ENCODE data around the gene DSE.

The DSE gene

GRCh38 chr6:116405652-116406356, 35.1 kb downstream of the DSE start:
- TF ChIP-seq CTCF (IDR thresholded peaks at IDR 0.05; ENCODE audit: low read depth, low read length) = no peak

GRCh38 chr6:116406678-116407345, 36.1 kb downstream of the DSE start:
- no peaks in the 10 kb centered on the region for H3K4me1 ChIP-seq
- H3K4me3 ChIP-seq (ENCODE audit: low read depth, low read length) = no peak overlapping the region
- no peaks in the 10 kb centered on the region for H3K9me3 ChIP-seq
- no peaks in the 10 kb centered on the region for H3K27me3 ChIP-seq
- TF ChIP-seq CTCF (IDR thresholded peaks at IDR 0.05; ENCODE audit: low read depth, low read length) = no peak
- DNase-seq = no peak
- H3K36me3 ChIP-seq = no peaks in the 10 kb centered on the region

More at GRCh38 chr6:116405652-116406356, 35.1 kb downstream of the DSE start:
- Histone ChIP-seq H3K4me1 (no peaks in the 10 kb centered on the region), H3K4me3 (ENCODE audit: low read depth, low read length) (no peak overlapping the region), H3K27me3 (no peaks in the 10 kb centered on the region), H3K36me3 (no peaks in the 10 kb centered on the region), H3K9me3 (no peaks in the 10 kb centered on the region)
- no peak for DNase-seq

DNA sequence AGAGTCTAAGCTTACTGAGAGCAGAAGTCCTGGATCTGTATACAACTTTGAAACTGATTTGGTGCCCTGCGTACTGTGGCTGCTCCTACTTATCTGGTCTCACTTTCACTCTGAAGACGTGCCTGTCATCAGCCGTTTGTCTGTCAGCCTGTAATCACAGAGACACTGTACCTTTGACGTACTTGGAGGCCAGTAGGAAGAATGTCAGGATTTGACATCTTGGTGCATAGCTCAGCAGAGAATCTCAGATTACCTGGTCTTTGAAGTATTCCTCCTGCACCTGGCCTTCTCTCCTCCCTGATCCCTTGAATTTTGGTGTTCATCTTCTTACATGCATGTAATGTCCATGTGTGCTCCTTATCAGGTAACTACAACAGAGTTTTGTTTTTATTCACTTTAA, 37.7 kb downstream of the DSE start:
- DNase-seq = no peak
- TF ChIP-seq CTCF (IDR thresholded peaks at IDR 0.05; ENCODE audit: low read depth, low read length) = no peak
- Histone ChIP-seq H3K4me1 (no peaks in the 10 kb centered on the region), H3K9me3 (no peaks in the 10 kb centered on the region), H3K4me3 (ENCODE audit: low read depth, low read length) (no peak overlapping the region), H3K36me3 (no peaks in the 10 kb centered on the region), H3K27me3 (no peaks in the 10 kb centered on the region)

DNA sequence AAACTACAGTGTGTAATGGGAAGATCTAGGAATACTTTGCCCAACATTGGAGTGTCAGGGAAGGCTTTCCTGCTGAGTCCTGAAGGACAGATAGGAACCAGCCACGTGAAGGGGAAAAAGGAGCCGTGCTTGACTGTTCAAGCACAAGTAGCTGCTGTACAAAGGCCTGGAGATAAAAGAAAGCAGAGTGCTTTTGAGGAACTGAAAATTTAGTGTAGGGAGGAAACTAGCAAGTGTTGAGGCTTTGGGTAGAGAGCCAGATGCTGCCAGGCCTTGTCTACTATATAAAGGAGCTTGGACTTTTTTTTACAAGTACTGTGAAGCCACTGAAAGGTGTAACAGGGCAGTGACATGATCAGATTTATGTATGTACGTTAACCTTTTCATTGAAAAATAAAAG, 39.0 kb downstream of the DSE start:
- Histone ChIP-seq H3K36me3 (no peaks in the 10 kb centered on the region), H3K27me3 (no peaks in the 10 kb centered on the region), H3K4me3 (ENCODE audit: low read depth, low read length) (no peak overlapping the region), H3K4me1 (no peaks in the 10 kb centered on the region), H3K9me3 (no peaks in the 10 kb centered on the region)
- DNase-seq = no peak
- TF ChIP-seq CTCF (IDR thresholded peaks at IDR 0.05; ENCODE audit: low read depth, low read length) = no peak

- TF ChIP-seq CTCF (IDR thresholded peaks at IDR 0.05; ENCODE audit: low read depth, low read length) = no peak
- DNase-seq = no peak
- no peak overlapping the region for H3K4me3 ChIP-seq (ENCODE audit: low read depth, low read length)
These were observed 40.5 kb downstream of the DSE start for GRCh38 chr6:116411284-116411623.

GRCh38 chr6:116412270-116412669, 41.5 kb downstream of the DSE start:
- Histone ChIP-seq H3K36me3 (no peaks in the 10 kb centered on the region), H3K4me3 (ENCODE audit: low read depth, low read length) (no peak overlapping the region), H3K9me3 (no peaks in the 10 kb centered on the region), H3K4me1 (no peaks in the 10 kb centered on the region), H3K27me3 (no peaks in the 10 kb centered on the region)
- no peak for DNase-seq
- no peak for TF ChIP-seq CTCF (IDR thresholded peaks at IDR 0.05; ENCODE audit: low read depth, low read length)

More at GRCh38 chr6:116411284-116411623, 40.5 kb downstream of the DSE start:
- Histone ChIP-seq H3K9me3 (no peaks in the 10 kb centered on the region), H3K36me3 (no peaks in the 10 kb centered on the region), H3K27me3 (no peaks in the 10 kb centered on the region), H3K4me1 (no peaks in the 10 kb centered on the region)
